ENCODE measurements around the gene ALDH1L1. TPM values are rescaled to one million over a fixed set of nuclear protein-coding genes. Genes with fewer than 3 reads are reported as not detected.

ALDH1L1 gene
- total and polyA plus RNA-seq, 2 of the 13 experiments (the other 11 are each of a cell fraction or from before 2014, with no cell fraction given): 11.2 to 28.7 TPM

GRCh38 chr3:126083913-126084767, 96.2 kb downstream of the ALDH1L1 start, which contains the start of gene SLC41A3 (continued):
- TF ChIP-seq HOMEZ (CRISPR knock-in tag; IDR thresholded peaks at IDR 0.05; ENCODE audit: low read depth): 0 out of 2 replicates have a peak, but pooled peaks have one; percentile 35
- peak; percentile 88 for TF ChIP-seq RBFOX2 (IDR thresholded peaks at IDR 0.05; ENCODE audit: low read depth, low read length)
- TF ChIP-seq PHF20 (CRISPR knock-in tag; IDR thresholded peaks at IDR 0.05): peak; percentile 71
- TF ChIP-seq, protein P1, sequence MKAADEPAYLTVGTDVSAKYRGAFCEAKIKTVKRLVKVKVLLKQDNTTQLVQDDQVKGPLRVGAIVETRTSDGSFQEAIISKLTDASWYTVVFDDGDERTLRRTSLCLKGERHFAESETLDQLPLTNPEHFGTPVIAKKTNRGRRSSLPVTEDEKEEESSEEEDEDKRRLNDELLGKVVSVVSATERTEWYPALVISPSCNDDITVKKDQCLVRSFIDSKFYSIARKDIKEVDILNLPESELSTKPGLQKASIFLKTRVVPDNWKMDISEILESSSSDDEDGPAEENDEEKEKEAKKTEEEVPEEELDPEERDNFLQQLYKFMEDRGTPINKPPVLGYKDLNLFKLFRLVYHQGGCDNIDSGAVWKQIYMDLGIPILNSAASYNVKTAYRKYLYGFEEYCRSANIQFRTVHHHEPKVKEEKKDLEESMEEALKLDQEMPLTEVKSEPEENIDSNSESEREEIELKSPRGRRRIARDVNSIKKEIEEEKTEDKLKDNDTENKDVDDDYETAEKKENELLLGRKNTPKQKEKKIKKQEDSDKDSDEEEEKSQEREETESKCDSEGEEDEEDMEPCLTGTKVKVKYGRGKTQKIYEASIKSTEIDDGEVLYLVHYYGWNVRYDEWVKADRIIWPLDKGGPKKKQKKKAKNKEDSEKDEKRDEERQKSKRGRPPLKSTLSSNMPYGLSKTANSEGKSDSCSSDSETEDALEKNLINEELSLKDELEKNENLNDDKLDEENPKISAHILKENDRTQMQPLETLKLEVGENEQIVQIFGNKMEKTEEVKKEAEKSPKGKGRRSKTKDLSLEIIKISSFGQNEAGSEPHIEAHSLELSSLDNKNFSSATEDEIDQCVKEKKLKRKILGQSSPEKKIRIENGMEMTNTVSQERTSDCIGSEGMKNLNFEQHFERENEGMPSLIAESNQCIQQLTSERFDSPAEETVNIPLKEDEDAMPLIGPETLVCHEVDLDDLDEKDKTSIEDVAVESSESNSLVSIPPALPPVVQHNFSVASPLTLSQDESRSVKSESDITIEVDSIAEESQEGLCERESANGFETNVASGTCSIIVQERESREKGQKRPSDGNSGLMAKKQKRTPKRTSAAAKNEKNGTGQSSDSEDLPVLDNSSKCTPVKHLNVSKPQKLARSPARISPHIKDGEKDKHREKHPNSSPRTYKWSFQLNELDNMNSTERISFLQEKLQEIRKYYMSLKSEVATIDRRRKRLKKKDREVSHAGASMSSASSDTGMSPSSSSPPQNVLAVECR (CRISPR knock-in tag; IDR thresholded peaks at IDR 0.05; ENCODE audit: borderline replicate concordance): peak; percentile 73; the same call in 1 of the 2 replicates
- TF ChIP-seq MXI1 (IDR thresholded peaks at IDR 0.05; ENCODE audit: borderline replicate concordance, low read depth, low read length): peak; percentile 74; the same call in 1 of the 3 replicates
- TF ChIP-seq GLI4 (CRISPR knock-in tag; IDR thresholded peaks at IDR 0.05; ENCODE audit: borderline replicate concordance): no peak
- TF ChIP-seq ZGPAT (CRISPR knock-in tag; IDR thresholded peaks at IDR 0.05): peak; percentile 57; the same call in 1 of the 2 replicates
- no peak for TF ChIP-seq HNRNPUL1 (IDR thresholded peaks at IDR 0.05; ENCODE audit: low read depth, low read length)
- TF ChIP-seq, protein P2, sequence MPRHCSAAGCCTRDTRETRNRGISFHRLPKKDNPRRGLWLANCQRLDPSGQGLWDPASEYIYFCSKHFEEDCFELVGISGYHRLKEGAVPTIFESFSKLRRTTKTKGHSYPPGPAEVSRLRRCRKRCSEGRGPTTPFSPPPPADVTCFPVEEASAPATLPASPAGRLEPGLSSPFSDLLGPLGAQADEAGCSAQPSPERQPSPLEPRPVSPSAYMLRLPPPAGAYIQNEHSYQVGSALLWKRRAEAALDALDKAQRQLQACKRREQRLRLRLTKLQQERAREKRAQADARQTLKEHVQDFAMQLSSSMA (CRISPR knock-in tag; IDR thresholded peaks at IDR 0.05): 0 out of 2 replicates have a peak, but pooled peaks have one; percentile 26
- TF ChIP-seq NBN (conservative IDR thresholded peaks at IDR 0.05): no peak
- TF ChIP-seq, protein P3, sequence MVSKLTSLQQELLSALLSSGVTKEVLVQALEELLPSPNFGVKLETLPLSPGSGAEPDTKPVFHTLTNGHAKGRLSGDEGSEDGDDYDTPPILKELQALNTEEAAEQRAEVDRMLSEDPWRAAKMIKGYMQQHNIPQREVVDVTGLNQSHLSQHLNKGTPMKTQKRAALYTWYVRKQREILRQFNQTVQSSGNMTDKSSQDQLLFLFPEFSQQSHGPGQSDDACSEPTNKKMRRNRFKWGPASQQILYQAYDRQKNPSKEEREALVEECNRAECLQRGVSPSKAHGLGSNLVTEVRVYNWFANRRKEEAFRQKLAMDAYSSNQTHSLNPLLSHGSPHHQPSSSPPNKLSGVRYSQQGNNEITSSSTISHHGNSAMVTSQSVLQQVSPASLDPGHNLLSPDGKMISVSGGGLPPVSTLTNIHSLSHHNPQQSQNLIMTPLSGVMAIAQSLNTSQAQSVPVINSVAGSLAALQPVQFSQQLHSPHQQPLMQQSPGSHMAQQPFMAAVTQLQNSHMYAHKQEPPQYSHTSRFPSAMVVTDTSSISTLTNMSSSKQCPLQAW (CRISPR knock-in tag; IDR thresholded peaks at IDR 0.05): peak; percentile 21; the same call in 1 of the 2 replicates
- 0 out of 2 replicates have a peak, but pooled peaks have one; percentile 4 for TF ChIP-seq FOXO1 (CRISPR knock-in tag; IDR thresholded peaks at IDR 0.05)
- TF ChIP-seq JDP2 (CRISPR knock-in tag; IDR thresholded peaks at IDR 0.05; ENCODE audit: borderline replicate concordance): no peak

Data from HepG2 (cell line).